ENCODE results near the gene CTNNA1. TPM values are rescaled to one million over a fixed set of nuclear protein-coding genes. Genes with fewer than 3 reads are reported as not detected.
A peak's percentile ranks its signal among the peaks of the same experiment; 100 is the strongest.

CTNNA1 gene
- polyA plus RNA-seq, 3 donors, result 56.6 to 84.5 (median 66.2) TPM

- 100% methylated on average over 3 of the region's 10 CpGs for WGBS (ENCODE audit: insufficient coverage)
- Mint-ChIP-seq H3K9me3 (peaks cover 0 to 4% (median 2%) of the 10 kb centered on the region in 7 donors), H3K4me1 (peaks cover 4% of the 10 kb centered on the region), H3K4me3 (no peak overlapping the region), H3K36me3 (peaks cover 11 to 14% of the 10 kb centered on the region in 2 donors), H3K27me3 (ENCODE audit: low read depth in 3 of 3) (peaks cover 0 to 1% (median 0%) of the 10 kb centered on the region in 3 donors), H3K27ac (peak overlapping the region in 3 of 7 donors; percentile 2 to 55 (median 28))
- H4K20me1 ChIP-seq (ENCODE audit: insufficient read depth, low read length), result no peaks in the 10 kb centered on the region
- H3K27me3 ChIP-seq (ENCODE audit: control insufficient read depth in 2 of 2, insufficient read depth in 2 of 2, low read length in 2 of 2), result no peaks in the 10 kb centered on the region
- H3K79me2 ChIP-seq (ENCODE audit: insufficient read depth, low read length), result no peaks in the 10 kb centered on the region
- no peaks in the 10 kb centered on the region for H3K36me3 ChIP-seq (replicated peaks in 1 of 2; ENCODE audit: control insufficient read depth in 1 of 2, insufficient read depth in 2 of 2, low read length in 2 of 2)
- H3K4me1 ChIP-seq (ENCODE audit: control insufficient read depth in 1 of 2, insufficient read depth in 2 of 2, low read length in 2 of 2), result no peaks in the 10 kb centered on the region
- TF ChIP-seq, protein P1, sequence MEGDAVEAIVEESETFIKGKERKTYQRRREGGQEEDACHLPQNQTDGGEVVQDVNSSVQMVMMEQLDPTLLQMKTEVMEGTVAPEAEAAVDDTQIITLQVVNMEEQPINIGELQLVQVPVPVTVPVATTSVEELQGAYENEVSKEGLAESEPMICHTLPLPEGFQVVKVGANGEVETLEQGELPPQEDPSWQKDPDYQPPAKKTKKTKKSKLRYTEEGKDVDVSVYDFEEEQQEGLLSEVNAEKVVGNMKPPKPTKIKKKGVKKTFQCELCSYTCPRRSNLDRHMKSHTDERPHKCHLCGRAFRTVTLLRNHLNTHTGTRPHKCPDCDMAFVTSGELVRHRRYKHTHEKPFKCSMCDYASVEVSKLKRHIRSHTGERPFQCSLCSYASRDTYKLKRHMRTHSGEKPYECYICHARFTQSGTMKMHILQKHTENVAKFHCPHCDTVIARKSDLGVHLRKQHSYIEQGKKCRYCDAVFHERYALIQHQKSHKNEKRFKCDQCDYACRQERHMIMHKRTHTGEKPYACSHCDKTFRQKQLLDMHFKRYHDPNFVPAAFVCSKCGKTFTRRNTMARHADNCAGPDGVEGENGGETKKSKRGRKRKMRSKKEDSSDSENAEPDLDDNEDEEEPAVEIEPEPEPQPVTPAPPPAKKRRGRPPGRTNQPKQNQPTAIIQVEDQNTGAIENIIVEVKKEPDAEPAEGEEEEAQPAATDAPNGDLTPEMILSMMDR (IDR thresholded peaks at IDR 0.05), result no peak
- H3K4me3 ChIP-seq (replicated peaks in 1 of 3; ENCODE audit: low read depth in 2 of 3, low read length in 3 of 3), result no peak overlapping the region
- no peak overlapping the region for H3K27ac ChIP-seq (ENCODE audit: low read depth in 1 of 2, low read length in 2 of 2)
- H3K4me2 ChIP-seq (replicated peaks; ENCODE audit: extremely low read depth, low read length, poor library complexity, severe bottlenecking), result no peak overlapping the region
- no peak for DNase-seq
- intact Hi-C loops (cut with micrococcal nuclease), result no loop called here
- no peak overlapping the region for H3K9ac ChIP-seq (ENCODE audit: insufficient read depth, low read length, poor library complexity, severe bottlenecking)
- H3K9me3 ChIP-seq (replicated peaks in 1 of 2; ENCODE audit: control insufficient read depth in 1 of 2, insufficient read depth in 1 of 2, low read length in 2 of 2), result no peaks in the 10 kb centered on the region
- no peak overlapping the region for H2AFZ ChIP-seq (ENCODE audit: insufficient read depth, low read depth, low read length, poor library complexity, severe bottlenecking)
These were observed 222.0 kb downstream of the CTNNA1 start for GRCh38 chr5:138975098-138975847.

GRCh38 chr5:138978080-138978479, 224.9 kb downstream of the CTNNA1 start:
- intact Hi-C loops (cut with micrococcal nuclease), result no loop called here
- Histone ChIP-seq H3K27me3 (ENCODE audit: control insufficient read depth in 2 of 2, insufficient read depth in 2 of 2, low read length in 2 of 2) (no peaks in the 10 kb centered on the region), H4K20me1 (ENCODE audit: insufficient read depth, low read length) (no peaks in the 10 kb centered on the region), H3K79me2 (ENCODE audit: insufficient read depth, low read length) (no peaks in the 10 kb centered on the region), H3K4me2 (replicated peaks; ENCODE audit: extremely low read depth, low read length, poor library complexity, severe bottlenecking) (no peak overlapping the region), H3K4me1 (ENCODE audit: control insufficient read depth in 1 of 2, insufficient read depth in 2 of 2, low read length in 2 of 2) (no peaks in the 10 kb centered on the region), H2AFZ (ENCODE audit: insufficient read depth, low read depth, low read length, poor library complexity, severe bottlenecking) (no peak overlapping the region), H3K9ac (ENCODE audit: insufficient read depth, low read length, poor library complexity, severe bottlenecking) (no peak overlapping the region), H3K9me3 (replicated peaks in 1 of 2; ENCODE audit: control insufficient read depth in 1 of 2, insufficient read depth in 1 of 2, low read length in 2 of 2) (no peaks in the 10 kb centered on the region), H3K27ac (ENCODE audit: low read depth in 1 of 2, low read length in 2 of 2) (no peak overlapping the region), H3K4me3 (replicated peaks in 1 of 3; ENCODE audit: low read depth in 2 of 3, low read length in 3 of 3) (no peak overlapping the region), H3K36me3 (replicated peaks in 1 of 2; ENCODE audit: control insufficient read depth in 1 of 2, insufficient read depth in 2 of 2, low read length in 2 of 2) (no peaks in the 10 kb centered on the region)
- H3K27me3 Mint-ChIP-seq (ENCODE audit: low read depth in 3 of 3), result peaks cover 0 to 1% (median 0%) of the 10 kb centered on the region in 3 donors
- WGBS (ENCODE audit: insufficient coverage), result no CpG with 5 or more reads among the region's 1 CpG
- TF ChIP-seq, protein P1 (IDR thresholded peaks at IDR 0.05), result no peak
- peaks cover 6 to 14% of the 10 kb centered on the region in 2 donors for H3K36me3 Mint-ChIP-seq
- no peaks in the 10 kb centered on the region for H3K9me3 Mint-ChIP-seq
- no peak overlapping the region for H3K4me3 Mint-ChIP-seq
- peak overlapping the region in 1 of 7 donors; percentile 57 for H3K27ac Mint-ChIP-seq
- no peak for DNase-seq
- H3K4me1 Mint-ChIP-seq, result peaks cover 4% of the 10 kb centered on the region

Data from CD14-positive monocyte (primary cell).